ENCODE measurements around the gene RAB2B.

Gene RAB2B

GRCh38 chr14:21476925-21477681 lies at the start of gene RAB2B, which contains the start of gene TOX4:
RAB2B (minus strand) TSS chr14:21476959; CDS start chr14:21476872, 87 bp downstream.
TOX4 (plus strand) TSS chr14:21477195; CDS start chr14:21477279, 84 bp downstream.
- DNase-seq (ENCODE audit: low read depth) = peak; percentile 92

DNA sequence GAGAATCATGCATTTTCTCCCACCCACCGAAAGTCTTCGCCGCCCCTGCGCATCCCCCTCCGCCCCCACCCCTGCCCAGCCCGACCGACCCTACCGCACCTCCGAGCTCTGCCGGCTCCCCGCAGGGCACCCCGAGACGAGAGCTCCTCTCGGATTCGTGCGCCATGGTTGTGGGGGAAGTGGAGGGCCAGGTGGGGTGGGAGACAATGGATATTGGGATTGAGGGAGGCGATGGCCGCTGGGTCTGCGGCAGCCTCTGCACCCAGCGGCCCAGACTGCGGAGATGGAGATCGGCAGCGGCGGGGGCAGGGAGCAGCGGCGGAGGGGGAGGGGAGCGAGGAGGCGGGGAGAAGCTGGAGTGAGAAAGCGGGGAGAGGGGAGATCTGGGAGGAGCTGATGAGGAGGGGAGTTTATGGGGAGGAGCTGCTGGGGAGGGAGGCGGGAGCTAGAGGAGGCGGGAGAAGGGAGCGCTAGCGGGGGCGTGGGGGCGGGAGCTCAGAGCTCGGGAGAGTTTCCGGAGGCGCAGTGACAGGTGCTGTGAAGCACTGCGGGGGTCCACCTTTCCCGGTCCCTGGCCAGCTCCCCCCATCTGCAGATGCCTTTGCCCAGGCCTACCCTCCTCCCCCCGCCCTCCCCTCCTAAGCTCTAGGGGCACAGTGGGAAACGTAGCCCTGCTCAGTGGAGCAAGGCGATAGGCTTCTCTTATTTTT lies 49.4 kb upstream of the RAB2B start, which contains the start of gene SALL2:
Gene SALL2, minus strand, starts transcription at position 385 of the 710 bp plus-strand sequence. Its CDS starts 219 bp downstream, at position 166.
- no peak for DNase-seq (ENCODE audit: low read depth)

- DNase-seq (ENCODE audit: low read depth) = no peak
Measured at GRCh38 chr14:21525571-21525961, 48.8 kb upstream of the RAB2B start.

DNA sequence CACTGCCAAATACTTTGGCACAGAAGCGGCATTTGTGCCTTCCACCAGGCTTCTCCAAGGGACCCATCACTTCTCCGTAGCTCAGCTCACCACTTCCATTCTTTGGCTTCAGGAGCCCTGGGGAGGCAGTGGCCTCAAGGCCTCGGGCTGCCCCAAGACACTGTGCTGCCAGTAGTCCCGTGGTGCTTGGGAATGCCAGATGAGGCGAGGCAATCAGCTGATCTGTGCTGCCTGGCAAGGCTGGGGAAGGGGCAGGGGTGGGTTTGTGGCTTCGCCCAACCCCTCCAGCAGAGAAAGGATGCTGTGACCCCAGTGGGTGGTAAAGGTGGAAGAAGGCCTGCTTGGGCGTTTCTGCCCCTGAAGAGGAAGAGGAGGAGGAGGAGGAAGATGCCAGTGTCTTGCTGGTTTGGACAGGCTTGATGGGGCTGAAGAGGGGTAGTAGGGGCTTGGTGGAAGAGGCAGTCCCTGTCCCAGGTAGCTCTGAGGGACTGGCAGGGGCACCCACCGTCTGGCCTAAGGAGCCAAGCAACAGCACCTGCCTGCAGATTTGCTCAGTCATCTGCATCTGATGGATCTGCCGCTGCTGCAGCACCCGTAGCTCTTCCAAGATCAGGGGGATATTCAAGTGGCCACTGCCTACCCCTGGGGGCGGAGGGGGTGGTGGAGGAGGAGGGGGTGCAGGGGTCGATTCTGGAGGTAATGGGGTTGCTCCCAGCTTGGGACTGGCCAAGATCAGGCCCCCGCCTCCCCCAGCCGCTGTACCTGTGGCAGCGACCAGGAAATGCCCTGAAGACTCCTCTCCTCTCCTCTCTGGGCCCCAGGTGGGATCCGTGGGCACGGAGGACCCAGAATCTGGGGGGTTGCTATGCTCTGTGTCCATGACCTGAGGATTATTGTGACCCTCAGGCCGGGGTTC lies 48.1 kb upstream of the RAB2B start:
- no peak for DNase-seq (ENCODE audit: low read depth)

DNA sequence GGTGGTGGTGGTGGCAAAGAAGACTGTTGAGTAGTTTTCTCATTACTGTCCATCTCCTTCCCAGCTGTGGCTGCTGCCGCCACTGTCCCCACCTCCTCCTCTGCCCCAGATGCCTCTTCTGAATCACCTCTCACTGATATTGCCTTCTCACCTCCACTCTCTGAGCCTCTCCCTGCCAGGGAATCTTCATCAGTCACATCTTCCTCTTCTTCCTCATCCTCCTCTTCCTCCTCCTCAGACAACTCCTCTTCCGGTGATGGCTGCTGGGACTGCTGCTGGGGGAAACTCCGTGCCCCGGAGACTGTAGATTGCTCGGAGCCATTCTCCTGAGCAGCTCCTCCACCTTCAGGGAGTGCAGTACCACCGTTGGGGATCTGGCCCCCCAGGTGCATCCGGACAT lies 46.4 kb upstream of the RAB2B start:
- DNase-seq (ENCODE audit: low read depth) = no peak

DNA sequence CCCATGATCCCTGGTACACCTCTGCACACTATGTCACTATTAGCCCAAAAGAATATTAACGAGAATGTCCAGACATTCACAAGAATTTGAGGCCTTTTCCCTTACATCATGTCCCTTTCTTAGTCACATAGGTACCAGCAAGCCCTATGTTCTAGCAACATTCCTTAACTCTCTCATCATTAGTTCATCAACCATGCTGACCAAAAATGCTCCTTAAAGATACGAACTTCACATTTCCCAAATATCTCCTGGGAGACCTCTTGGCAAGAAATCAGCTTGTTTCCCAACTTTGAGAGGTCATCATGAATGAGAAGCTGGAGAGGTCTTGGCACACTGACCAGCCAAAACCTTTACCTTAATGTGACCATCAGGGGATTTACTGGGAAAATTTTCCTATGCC lies 44.7 kb upstream of the RAB2B start:
- no peak for DNase-seq (ENCODE audit: low read depth)

GRCh38 chr14:21520767-21521166 lies 44.0 kb upstream of the RAB2B start:
- DNase-seq (ENCODE audit: low read depth) = no peak

GRCh38 chr14:21518725-21519124 lies 42.0 kb upstream of the RAB2B start:
- DNase-seq (ENCODE audit: low read depth) = no peak

DNA sequence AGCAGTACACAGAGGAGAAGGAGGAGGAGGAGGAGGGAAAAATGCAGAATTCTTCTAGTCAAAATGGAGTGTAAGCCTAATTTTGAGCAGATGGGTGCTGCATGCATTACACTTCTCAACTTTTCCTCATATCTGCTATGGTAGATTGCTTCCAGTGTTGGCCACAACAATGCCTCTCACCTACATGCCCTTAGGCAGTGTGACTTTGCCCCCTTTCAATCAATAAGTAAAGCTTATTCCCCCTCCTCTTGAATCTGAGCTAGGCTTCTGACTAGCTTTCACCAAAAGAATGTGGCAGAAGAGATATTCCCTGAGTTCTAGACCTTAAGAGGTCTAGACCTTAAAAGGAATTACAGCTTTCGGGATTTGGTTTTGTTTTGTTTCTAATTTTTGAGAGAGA lies 37.6 kb upstream of the RAB2B start:
- DNase-seq (ENCODE audit: low read depth) = no peak

DNA sequence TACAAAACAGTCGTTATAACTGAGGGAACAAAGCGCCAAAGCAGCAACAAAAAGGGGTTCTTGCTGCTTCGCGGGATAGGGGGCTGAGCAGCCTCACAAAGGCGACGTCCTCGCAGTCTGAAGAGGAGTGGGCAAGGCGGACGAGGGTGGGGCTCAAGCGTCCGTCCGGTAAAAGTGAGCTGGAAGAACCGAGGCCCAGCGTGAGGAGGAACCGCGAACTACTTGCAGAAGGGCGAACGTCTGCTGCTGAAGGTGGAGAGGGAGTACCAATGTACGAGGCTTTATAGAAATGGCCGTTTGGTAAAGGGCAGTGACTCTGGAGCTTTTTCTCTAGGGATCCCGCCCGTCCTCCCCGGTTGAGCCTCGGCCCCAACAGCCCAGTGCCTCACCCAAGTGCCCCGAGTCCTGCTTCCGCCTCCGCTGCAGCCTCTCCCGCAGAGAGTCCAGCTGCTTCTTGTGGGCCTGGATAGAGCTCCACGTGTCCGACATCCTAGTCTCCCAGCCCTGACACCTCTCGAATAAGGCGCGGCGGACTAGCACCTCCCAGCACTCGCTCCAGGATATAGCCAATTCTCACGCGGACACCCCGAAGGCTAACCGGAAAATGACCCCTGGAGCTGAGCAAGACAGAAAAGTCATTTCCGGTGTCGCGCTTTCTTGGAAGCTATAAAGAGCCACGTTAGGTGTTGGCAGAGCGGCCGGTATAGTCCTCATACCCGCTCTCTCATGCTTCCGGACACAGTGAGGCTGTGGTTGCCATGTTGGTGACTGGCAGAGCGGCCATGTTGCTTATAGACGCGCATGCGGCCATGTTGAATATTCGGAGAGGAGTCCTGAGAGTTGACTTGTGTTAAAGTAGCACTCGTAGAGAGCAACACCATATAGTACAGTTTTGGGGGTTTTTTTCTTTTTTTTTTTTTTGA lies 34.2 kb upstream of the RAB2B start, which contains the start of gene METTL3:
Gene METTL3, minus strand, starts transcription at position 606 of the 923 bp plus-strand sequence. Its CDS starts 117 bp downstream, at position 489.
- DNase-seq (ENCODE audit: low read depth) = peak; percentile 93

DNA sequence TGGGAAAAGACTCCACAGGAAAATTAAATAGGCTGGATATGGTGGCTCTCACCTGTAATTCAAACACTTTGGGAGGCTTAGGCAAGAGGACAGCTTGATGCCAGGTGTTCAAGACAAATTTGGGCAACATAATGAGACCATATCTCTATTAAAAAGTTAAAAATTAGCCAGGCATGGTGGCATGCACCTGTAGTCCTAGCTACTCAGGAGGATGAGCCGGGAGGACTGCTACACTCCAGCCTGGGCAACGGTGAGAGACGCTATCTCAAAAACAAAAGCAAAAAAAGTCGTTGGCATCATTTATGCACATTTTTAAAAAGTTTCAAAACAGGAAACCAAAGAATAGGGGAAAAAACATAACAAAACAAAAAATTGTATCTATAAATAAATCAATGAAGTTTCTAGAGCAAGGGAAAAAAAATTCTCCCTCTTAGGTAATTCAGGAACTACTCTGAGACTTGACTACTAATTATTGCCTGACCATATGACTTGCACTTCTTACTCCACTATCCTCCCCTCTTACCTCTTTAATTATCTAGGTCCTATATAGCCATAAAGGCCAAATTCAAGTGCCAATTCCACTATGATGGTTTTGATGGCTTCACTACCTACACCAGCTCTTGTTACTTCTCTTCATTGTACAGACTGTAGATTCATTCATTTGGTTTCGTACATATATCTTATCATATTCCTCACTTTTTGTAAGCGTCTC lies 32.8 kb upstream of the RAB2B start:
- no peak for DNase-seq (ENCODE audit: low read depth)

DNA sequence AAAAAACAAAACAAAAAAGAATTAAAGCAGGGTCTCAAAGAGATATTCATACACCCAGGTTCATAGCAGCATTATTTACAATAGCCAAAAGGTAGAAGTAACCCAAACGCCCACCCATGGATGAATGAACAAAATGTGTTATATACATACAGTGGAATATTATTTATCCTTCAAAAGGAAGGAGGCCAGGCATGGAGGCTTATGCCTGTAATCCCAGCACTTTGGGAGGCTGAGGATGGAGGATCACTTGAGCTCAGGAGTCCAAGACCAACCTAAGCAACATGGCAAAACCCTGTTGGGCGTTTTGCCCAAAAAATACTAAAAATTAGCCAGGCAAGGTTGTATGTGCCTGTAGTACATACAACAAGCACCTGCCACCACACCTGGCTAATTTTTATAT lies 29.8 kb upstream of the RAB2B start:
- no peak for DNase-seq (ENCODE audit: low read depth)

DNA sequence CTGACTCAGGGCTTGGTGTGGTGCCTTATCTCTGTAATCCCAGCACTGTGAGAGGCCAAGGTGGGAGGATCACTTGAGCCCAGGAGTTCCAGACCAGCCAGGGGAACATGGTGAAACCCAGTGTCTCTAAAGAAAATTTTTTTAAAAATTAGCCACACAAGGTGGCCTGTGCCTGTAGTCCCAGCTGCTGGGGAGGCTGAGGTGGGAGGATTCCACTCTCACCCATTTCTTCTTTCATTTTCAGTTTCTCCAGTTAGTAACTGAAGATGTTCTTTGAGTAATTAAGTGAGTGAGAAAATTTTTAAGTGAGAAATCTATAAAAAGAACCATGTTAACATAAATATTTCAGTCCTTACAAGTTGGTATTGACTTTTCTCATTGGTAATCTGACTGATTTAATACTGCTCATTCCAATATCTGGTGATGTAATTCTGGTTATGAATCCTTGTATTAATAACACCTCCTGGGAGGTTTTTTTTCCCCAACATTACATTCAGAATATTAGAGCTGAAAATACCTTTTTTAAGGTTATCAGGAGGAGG lies 28.3 kb upstream of the RAB2B start:
- DNase-seq (ENCODE audit: low read depth) = no peak

- no peak for DNase-seq (ENCODE audit: low read depth)
Measured at GRCh38 chr14:21503376-21503775, 26.6 kb upstream of the RAB2B start.

DNA sequence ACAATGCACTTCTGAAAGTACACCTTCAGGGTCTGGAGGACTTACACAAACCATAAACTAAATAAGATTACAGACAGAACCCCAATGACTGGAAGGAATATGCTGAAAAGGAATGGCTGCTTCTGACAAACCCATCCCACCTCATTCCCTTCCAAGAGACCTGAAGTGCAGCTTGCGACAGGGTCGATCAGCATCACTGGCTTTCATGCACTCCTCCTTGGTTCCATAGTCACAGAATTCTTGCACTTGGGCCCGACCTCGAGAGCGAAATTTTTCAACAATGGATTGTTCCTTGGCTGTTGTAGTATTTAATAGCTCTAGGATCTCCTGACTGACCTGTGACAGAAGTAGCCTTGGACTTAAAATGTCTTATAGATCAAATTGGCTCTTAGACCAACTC lies 24.8 kb upstream of the RAB2B start:
- no peak for DNase-seq (ENCODE audit: low read depth)

DNA sequence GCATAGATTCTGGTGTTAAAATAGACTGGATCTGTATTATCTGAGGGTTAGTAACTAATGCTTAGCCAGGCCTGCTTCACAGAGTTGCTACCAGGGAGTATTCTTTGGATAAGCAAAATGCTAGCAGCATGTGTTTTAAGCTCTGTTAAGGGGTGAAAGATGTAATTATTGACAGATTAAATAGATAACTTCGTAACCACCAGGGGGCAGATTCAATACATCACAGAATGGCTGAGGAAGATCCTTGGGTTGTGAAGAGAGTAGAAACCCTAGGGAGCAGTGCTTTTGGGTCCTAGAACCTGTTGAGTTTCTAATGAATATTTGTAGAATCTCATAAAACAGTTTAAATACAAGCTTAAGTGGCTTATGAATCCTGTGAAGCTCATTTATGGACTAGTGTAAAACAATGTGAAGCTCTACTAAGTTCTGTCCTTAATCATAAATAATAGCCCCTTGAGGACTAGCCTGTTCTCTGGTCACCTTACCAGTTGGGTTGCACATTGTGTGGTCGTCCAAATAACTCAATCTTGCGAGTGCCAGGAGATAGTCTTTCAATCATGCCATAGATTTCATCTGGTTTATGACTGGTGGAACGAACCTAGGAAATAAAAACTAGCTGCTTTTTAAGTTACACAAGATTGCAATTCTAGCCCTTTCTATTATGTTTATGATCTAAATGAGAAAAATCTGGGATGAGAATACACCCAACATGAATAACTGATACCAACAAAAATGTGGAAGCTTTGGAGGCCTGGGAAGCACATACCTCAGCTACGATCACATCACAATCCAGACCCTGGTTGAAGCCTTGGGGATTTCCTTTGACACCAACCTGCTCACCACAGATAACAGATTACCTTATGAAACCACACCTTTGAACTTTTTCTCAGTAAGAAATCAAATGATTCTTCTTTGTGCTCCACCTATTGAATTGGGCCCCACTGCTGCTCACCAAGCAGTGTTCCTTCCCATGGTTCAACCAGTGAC lies 22.1 kb upstream of the RAB2B start:
- peak; percentile 17 for DNase-seq (ENCODE audit: low read depth)

DNA sequence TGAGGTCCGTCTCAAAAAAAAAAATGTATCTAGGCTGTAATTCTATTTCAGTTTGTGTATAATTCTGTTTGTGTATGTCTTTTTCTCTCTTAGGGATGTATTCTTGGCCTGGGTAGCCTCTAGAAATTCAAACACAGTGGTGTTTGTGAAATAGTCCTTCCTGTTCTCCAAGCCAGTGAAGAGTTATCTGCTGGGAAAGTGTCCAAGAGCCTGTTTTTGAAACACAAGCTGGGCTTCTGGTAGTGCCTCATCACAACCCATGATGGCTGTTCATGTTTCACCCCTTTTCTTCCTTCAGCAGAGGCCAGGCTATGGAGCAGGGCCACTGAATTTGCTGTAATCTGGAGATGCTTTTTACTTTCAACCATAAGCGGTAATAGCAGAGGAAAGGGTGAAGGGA lies 19.7 kb upstream of the RAB2B start:
- no peak for DNase-seq (ENCODE audit: low read depth)

DNA sequence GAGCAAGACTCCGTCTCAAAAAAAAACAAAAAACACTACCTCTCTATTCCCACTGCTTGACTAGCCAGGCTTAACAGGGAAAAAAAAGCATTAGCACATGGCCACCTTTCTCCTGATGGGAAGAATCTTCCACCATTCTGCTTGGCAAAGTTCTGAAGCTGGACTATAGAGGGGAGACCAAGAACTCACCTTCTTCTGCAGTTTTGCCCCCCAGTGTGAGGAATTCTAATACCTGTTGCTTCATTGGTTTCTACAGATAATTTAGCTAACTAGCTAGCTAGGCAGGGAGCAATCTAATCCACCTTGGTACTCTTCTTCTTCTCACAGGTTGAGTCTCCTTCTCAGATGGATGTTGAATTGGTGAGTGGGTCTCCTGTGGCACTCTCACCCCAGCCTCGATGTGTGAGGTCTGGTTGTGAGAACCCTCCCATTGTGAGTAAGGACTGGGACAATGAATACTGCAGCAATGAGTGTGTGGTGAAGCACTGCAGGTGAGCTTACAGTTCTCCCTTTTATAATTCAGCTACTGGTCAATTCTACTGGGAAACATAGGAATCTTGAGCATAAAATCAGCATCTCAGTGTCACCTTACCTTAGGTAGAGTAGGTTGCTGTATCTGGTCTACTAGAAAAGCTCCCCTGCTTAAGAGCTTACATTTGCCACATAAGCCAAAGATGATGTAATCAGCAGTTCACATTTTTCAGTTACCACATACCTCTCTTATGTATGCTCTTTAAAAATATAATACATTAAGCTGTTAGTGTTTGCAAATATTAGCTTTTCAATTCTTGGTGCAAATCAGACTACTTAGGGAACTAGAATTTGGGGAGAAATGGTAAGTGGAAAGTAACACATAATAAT lies 18.4 kb upstream of the RAB2B start:
- no peak for DNase-seq (ENCODE audit: low read depth)

Measured in CMK (cell line).